GM19023 (cell line): ENCODE measurements around the gene COL27A1.

Experiments used
- ATAC-seq: cut with Tn5 transposase; IDR thresholded peaks from one replicate; pipeline ENCODE4 v1.9.1; 2021; ENCODE audit warnings: mild to moderate bottlenecking, moderate library complexity; ENCODE audit not compliant: unreplicated experiment

COL27A1 gene

DNA sequence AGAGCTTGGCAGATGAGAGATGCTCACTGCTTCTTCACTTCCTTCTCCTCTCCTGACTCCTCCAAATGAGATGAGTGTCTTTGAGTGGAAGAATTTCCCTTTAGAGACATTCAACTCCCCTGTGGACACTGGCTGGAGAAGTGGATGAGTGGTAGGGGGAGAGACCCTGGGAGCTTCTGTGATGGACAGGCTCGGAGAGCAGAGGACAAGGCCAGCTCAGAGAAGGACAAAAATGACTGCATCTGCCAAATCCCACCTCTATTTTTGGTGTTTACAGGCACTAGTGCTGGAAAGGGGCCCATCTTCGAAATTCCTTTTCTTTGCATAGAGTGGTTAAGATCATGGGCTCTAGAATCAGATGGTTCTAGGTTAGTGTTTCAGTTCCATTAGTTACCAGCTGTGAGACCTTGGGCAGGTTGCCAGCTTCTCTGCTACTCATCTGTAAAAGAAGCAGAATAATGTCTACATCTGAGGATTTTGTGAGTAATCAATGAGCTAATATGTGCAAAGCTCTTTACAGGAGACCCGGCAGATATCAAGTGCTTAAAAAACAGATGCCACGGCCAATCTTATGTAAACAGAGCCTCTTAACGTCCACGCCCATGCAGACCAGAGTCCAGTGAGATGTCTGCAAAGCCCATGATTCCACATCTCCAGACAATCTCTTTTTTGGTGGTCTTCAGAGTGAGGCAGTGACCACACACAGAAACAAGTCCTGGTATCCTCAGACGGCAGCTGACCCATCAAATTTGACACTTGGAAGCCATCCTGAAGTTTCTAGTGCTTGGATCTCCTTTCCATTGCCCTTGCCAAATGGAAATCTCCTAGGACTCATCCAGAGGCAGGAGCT, 13.6 kb upstream of the COL27A1 start:
- ATAC-seq: no peak

- no peak for ATAC-seq
Measured at GRCh38 chr9:114143234-114143633, 12.1 kb upstream of the COL27A1 start.

GRCh38 chr9:114146735-114147134, 8.6 kb upstream of the COL27A1 start:
- no peak for ATAC-seq

GRCh38 chr9:114149181-114149580, 6.2 kb upstream of the COL27A1 start:
- ATAC-seq: no peak

DNA sequence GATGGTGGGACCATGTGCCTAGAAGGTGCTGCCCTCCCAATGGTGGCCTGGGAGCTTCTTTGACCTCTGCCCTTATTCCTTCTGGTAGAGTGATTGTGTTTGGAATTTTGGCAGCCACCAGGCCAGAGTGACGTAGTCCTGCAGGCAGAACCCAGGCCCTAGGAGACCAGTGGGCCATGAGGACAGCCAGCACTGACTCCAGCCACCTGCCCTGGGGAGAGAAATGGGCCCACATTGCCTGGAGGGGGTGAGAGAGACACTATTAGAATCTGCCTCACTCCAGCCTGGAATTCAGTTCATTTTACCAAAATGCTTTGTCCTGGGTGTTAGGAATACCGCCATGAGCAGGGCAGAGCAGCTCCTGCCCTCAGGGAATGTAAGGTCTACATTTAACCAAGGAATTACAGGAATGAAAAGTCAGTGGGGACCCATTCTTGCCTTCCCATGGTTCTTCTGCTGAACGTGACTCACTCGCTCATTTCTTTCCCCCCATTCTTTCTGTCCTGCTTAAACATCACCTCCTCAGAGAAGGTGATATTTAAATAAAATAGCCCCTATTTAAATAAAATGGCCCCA, 5.5 kb upstream of the COL27A1 start:
- ATAC-seq: no peak

GRCh38 chr9:114150608-114151007, 4.7 kb upstream of the COL27A1 start:
- ATAC-seq: no peak

DNA sequence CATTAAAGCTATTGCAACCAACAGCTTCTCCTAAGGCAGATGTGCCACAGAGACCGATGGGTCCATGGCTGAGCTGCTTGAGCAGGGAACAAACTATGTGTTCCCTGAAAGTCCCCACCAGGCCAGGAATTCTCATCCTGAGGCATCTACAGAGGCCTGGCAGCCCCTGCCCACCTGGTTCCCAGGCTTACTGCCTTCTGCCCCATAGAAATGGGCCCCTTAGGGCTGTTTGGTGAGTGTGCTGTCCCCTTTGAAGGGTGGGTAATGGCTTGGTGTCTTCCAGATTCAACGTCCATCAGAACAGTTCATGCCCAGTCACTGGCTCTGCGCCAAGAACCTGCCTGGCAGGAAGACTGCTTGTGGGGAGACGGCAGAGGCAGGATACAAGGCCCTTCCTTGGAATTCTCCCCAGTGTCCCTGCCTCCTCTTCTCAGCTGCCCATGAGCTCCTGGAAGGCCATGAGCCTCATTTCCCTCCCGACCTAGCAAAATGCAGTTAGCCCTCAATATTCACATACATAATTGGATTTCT, 3.8 kb upstream of the COL27A1 start:
- no peak for ATAC-seq

- no peak for ATAC-seq
Measured at GRCh38 chr9:114153761-114154599, 1.4 kb upstream of the COL27A1 start.

DNA sequence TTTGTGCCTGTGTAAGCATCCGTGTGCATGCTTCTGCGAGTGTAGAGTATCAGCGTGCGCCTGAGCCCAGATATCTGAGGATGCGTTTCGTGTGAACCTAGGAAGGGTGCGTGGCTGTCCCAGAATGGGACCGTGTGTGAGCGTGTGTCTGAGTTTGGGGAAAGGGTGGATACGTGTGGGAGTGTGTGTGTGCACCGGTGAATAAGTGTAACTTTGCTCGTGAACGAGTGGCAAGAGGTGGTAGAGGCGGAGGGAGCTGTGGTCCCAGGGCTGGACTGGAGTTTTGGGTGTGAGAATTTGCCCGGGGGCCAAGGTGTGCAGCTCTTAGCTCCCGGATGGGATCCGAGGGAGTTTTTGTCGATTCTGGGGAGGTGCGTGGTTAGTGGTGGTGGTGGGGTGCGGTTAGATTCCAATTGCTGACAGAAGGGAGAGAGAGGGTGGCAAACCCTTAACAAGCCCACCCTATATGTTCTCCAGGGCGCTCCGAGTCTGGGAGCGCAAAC, 686 bp upstream of the COL27A1 start:
- no peak for ATAC-seq

DNA sequence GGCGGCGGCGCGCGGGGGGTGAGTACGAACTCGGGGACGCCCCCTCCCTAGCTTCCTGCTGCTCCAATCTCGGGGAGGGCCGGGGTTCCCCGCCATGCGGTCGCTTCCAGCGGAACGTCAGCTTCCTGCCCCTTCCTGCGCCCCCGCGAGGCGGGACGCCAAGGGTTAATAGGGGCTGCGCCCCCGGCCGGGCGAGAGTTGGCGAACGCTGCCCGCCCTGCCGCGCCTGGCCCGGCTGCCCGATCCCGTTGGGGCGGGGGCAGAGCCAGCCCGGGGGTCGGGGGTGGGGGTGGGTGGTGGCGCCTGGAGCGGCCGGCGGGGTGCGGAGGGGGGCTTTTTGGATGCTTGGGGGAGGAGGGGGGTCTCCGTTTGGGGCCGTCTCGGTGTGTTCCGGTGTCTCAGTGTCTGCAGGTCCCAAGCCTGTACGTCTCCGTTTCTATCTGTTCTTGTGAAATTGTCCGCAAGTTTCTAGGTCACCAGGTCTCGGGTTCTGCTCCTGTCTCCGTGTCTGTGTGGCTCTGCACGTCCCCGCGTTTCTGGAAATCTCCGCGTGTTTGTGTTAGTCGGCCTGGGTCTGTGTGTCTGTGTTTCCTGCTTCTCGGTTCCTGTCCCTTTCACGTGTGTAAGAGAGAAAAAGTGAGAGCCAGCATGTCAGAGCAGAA, 789 bp downstream of the COL27A1 start:
- no peak for ATAC-seq

GRCh38 chr9:114156657-114157421, 1.5 kb downstream of the COL27A1 start:
- ATAC-seq: no peak

DNA sequence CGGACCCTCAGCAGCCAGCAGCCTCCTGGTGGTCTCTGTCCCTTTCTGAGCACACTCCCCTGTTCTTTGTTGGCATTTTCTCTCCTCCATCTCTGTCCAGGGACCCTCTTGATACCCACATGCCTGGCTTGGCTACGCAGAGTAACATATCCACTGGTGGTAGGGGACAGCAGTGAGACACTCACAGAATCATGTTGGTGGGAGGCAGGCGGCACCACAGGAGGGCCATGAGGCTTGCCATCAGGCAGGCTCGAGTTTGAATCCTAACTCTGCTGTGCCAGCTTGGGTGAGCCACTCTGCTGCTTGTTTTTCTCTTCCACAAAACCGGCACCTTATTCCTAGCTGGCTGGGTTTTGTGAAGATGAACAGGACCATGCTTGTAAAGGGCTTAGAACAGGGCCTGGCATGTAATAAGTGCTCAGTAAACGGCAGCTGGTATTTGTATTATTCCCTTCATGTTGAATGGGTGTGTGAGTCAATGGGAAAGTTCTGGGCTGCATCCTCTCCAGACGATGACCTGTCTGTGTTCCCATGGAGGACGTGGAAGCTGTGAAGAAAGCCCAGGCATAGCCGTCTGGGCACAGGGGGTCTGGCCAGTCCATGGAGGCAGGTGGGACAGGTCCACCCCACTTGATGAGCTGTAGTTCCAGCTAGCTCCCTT, 2.3 kb downstream of the COL27A1 start:
- ATAC-seq: no peak

- no peak for ATAC-seq
Measured at GRCh38 chr9:114158482-114159130, 3.3 kb downstream of the COL27A1 start.

DNA sequence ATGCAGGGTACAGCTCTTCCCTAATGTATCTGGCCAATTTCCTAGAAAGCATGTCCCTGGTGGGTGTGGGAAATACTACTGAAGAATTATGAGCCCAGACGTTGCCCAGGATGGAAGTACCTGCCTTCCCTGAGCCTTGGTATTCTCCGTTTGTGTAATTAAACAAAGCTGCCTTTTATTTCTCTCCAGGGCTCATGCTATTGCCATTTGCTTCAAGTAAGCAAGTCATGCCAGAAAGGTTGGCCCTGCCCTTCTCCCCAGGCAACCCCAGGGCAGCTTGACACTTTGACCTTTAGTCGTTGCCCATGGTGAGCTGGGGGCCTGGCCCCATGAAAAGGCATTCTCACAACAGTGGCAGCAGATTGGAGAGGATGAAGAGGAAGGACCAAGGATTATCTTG, 4.4 kb downstream of the COL27A1 start:
- ATAC-seq: no peak

DNA sequence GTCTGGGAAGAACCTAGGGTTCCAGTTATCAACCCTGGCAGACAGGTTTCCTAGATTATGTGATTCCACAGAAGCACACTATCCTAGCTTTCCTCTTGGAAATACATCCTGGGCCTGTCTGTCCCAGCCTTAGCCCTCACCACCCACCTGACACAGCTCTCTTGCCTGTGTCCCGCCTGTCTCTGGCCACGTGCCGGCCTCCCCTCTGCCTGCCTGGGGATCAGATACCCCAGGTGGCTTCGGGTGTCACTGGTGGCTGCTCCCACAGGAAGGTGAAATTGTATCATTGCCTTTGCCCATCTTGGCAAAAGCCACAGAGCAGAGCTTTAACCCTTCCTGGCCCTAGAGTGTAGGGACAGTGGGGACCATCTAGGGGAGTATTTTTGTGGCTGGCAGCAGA, 6.2 kb downstream of the COL27A1 start:
- ATAC-seq: no peak

GRCh38 chr9:114163517-114163951, 8.2 kb downstream of the COL27A1 start:
- no peak for ATAC-seq

DNA sequence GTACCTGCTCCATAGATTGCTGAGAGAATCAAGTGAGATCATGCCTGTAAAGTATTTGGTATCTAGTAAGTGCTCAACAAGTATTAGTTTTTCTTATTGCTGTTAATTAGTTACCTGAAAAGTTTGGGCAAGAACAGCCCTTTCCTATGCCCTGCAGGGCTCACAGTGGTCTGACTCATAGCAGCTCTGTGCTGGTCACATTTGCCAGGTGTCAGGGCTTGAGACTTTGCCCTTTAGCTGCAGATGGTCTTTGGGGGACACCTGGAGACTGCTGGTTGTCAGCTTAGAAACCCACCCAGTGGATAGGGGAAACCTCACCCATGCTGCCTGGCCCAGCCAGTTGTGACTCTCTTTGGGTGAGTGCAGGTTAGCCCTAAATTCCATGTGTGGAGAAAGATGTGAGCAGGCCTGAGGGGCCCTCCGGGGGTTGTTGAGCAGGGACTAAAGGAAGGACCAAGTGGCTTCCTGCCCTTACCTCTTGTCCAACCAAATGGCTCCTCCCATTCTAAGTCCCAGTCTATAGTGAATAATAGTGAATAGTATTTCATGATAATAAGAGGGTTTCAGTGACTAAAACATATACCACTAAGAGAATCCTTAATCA, 9.0 kb downstream of the COL27A1 start:
- ATAC-seq: no peak

GRCh38 chr9:114165407-114166102, 10.2 kb downstream of the COL27A1 start:
- no peak for ATAC-seq
